ENCODE measurements around the gene SORBS1.

SORBS1 gene

GRCh38 chr10:95328013-95328412 is 233.2 kb downstream of the SORBS1 start:
- no peak for TF ChIP-seq EGR1 (IDR thresholded peaks at IDR 0.05)
- no peak for TF ChIP-seq YY1 (IDR thresholded peaks at IDR 0.05; ENCODE audit: low read depth)
- TF ChIP-seq EP300 (IDR thresholded peaks at IDR 0.05; ENCODE audit: borderline replicate concordance) = no peak
- no peak for TF ChIP-seq RAD21 (IDR thresholded peaks at IDR 0.05; ENCODE audit: low read depth)
- TF ChIP-seq ZBTB7A (IDR thresholded peaks at IDR 0.05; ENCODE audit: low read depth) = no peak
- no peak for TF ChIP-seq NFIC (IDR thresholded peaks at IDR 0.05)
- no peak for TF ChIP-seq FOXM1 (IDR thresholded peaks at IDR 0.05; ENCODE audit: borderline replicate concordance, low read depth)

- 0 out of 2 replicates have a peak, but pooled peaks have one; percentile 14 for TF ChIP-seq NFIC (IDR thresholded peaks at IDR 0.05)
- TF ChIP-seq MAX (IDR thresholded peaks at IDR 0.05) = no peak
Measured at GRCh38 chr10:95327367-95327766, 233.8 kb downstream of the SORBS1 start.

GRCh38 chr10:95326396-95326795 is 234.8 kb downstream of the SORBS1 start:
- no peak for TF ChIP-seq TAF1 (IDR thresholded peaks at IDR 0.05; ENCODE audit: low read depth)
- TF ChIP-seq RAD21 (IDR thresholded peaks at IDR 0.05; ENCODE audit: low read depth) = no peak
- no peak for TF ChIP-seq EGR1 (IDR thresholded peaks at IDR 0.05)
- no peak for TF ChIP-seq ZBTB7A (IDR thresholded peaks at IDR 0.05; ENCODE audit: low read depth)
- TF ChIP-seq REST (IDR thresholded peaks at IDR 0.05; ENCODE audit: low read depth) = no peak
- TF ChIP-seq YY1 (IDR thresholded peaks at IDR 0.05; ENCODE audit: low read depth) = no peak
- no peak for TF ChIP-seq TCF12 (IDR thresholded peaks at IDR 0.05; ENCODE audit: low read depth)
- TF ChIP-seq NFIC (IDR thresholded peaks at IDR 0.05) = no peak
- TF ChIP-seq FOXM1 (IDR thresholded peaks at IDR 0.05; ENCODE audit: borderline replicate concordance, low read depth) = no peak
- no peak for TF ChIP-seq USF1 (IDR thresholded peaks at IDR 0.05)
- TF ChIP-seq EP300 (IDR thresholded peaks at IDR 0.05; ENCODE audit: borderline replicate concordance) = no peak

- TF ChIP-seq REST (IDR thresholded peaks at IDR 0.05; ENCODE audit: low read depth) = no peak
- TF ChIP-seq TEAD4 (IDR thresholded peaks at IDR 0.05) = no peak
- no peak for TF ChIP-seq CEBPB (IDR thresholded peaks at IDR 0.05)
- TF ChIP-seq TCF12 (IDR thresholded peaks at IDR 0.05; ENCODE audit: low read depth) = no peak
- TF ChIP-seq CREB1 (IDR thresholded peaks at IDR 0.05; ENCODE audit: low read depth) = no peak
- no peak for TF ChIP-seq YY1 (IDR thresholded peaks at IDR 0.05; ENCODE audit: low read depth)
- TF ChIP-seq ZBTB7A (IDR thresholded peaks at IDR 0.05; ENCODE audit: low read depth) = no peak
- TF ChIP-seq MAX (IDR thresholded peaks at IDR 0.05) = no peak
- TF ChIP-seq RAD21 (IDR thresholded peaks at IDR 0.05; ENCODE audit: low read depth) = no peak
- TF ChIP-seq EP300 (IDR thresholded peaks at IDR 0.05; ENCODE audit: borderline replicate concordance) = no peak
- TF ChIP-seq USF1 (IDR thresholded peaks at IDR 0.05) = no peak
- no peak for TF ChIP-seq TAF1 (IDR thresholded peaks at IDR 0.05; ENCODE audit: low read depth)
Measured at GRCh38 chr10:95325863-95326262, 235.3 kb downstream of the SORBS1 start.

- TF ChIP-seq CEBPB (IDR thresholded peaks at IDR 0.05) = no peak
- TF ChIP-seq CREB1 (IDR thresholded peaks at IDR 0.05; ENCODE audit: low read depth) = no peak
- TF ChIP-seq TCF12 (IDR thresholded peaks at IDR 0.05; ENCODE audit: low read depth) = no peak
- TF ChIP-seq TAF1 (IDR thresholded peaks at IDR 0.05; ENCODE audit: low read depth) = no peak
- no peak for TF ChIP-seq MAX (IDR thresholded peaks at IDR 0.05)
- no peak for TF ChIP-seq EP300 (IDR thresholded peaks at IDR 0.05; ENCODE audit: borderline replicate concordance)
- no peak for TF ChIP-seq REST (IDR thresholded peaks at IDR 0.05; ENCODE audit: low read depth)
- no peak for TF ChIP-seq FOXM1 (IDR thresholded peaks at IDR 0.05; ENCODE audit: borderline replicate concordance, low read depth)
- TF ChIP-seq YY1 (IDR thresholded peaks at IDR 0.05; ENCODE audit: low read depth) = no peak
- TF ChIP-seq EGR1 (IDR thresholded peaks at IDR 0.05) = no peak
Measured at GRCh38 chr10:95324436-95325268, 236.5 kb downstream of the SORBS1 start.

All from Ishikawa (cell line).